SH-SY5Y (cell line): Measurements from ENCODE around the gene MKI67.

Experiments
- GATA2 ChIP-seq: IDR thresholded peaks from 2 replicates; pipeline ENCODE4 v1.6.1; 2011; ENCODE audit warnings: mild to moderate bottlenecking, low read depth, low read length
- GATA3 ChIP-seq: IDR thresholded peaks from 2 replicates; pipeline ENCODE4 v1.6.1; 2011; ENCODE audit warnings: low read depth, mild to moderate bottlenecking, low read length, moderate library complexity

MKI67 gene

GRCh38 chr10:128156999-128157755 lies 31.0 kb upstream of the MKI67 start:
- TF ChIP-seq GATA2 (no peak), GATA3 (no peak)

GRCh38 chr10:128152741-128153580 lies 26.7 kb upstream of the MKI67 start:
- TF ChIP-seq GATA2: no peak
- no peak for TF ChIP-seq GATA3

GRCh38 chr10:128151031-128151430 lies 24.8 kb upstream of the MKI67 start:
- TF ChIP-seq GATA2: no peak
- TF ChIP-seq GATA3: no peak

- TF ChIP-seq GATA3: no peak
- no peak for TF ChIP-seq GATA2
Observed at GRCh38 chr10:128150561-128150960, 24.3 kb upstream of the MKI67 start.

GRCh38 chr10:128150045-128150493 lies 23.8 kb upstream of the MKI67 start:
- TF ChIP-seq GATA3 (no peak), GATA2 (no peak)

GRCh38 chr10:128149267-128150014 lies 23.2 kb upstream of the MKI67 start:
- no peak for TF ChIP-seq GATA2
- no peak for TF ChIP-seq GATA3

GRCh38 chr10:128147669-128148068 lies 21.4 kb upstream of the MKI67 start:
- TF ChIP-seq GATA2: no peak
- TF ChIP-seq GATA3: no peak

- TF ChIP-seq GATA3 (no peak), GATA2 (no peak)
Observed at GRCh38 chr10:128147064-128147463, 20.8 kb upstream of the MKI67 start.

GRCh38 chr10:128144547-128144946 lies 18.3 kb upstream of the MKI67 start:
- TF ChIP-seq GATA2: no peak
- TF ChIP-seq GATA3: no peak

GRCh38 chr10:128143531-128143930 lies 17.3 kb upstream of the MKI67 start:
- TF ChIP-seq GATA2 (no peak), GATA3 (no peak)

GRCh38 chr10:128140425-128140824 lies 14.2 kb upstream of the MKI67 start:
- no peak for TF ChIP-seq GATA3
- TF ChIP-seq GATA2: no peak

GRCh38 chr10:128137877-128138276 lies 11.7 kb upstream of the MKI67 start:
- TF ChIP-seq GATA3: no peak
- TF ChIP-seq GATA2: no peak

GRCh38 chr10:128130051-128130450 lies 3.8 kb upstream of the MKI67 start:
- TF ChIP-seq GATA3 (no peak), GATA2 (no peak)

GRCh38 chr10:128128582-128128981 lies 2.4 kb upstream of the MKI67 start:
- TF ChIP-seq GATA3: no peak
- TF ChIP-seq GATA2: no peak
